Omental fat pad (tissue), 4 donors: ENCODE measurements around the gene GPR27. TPM values are rescaled to one million over a fixed set of nuclear protein-coding genes. Genes with fewer than 3 reads are reported as not detected.

ENCODE experiments used
- ATAC-seq: fragments of 150-250 bp; one replicate; pipeline ENCODE4 v1.9.1; 2016; ENCODE audit warnings: mild to moderate bottlenecking, moderate library complexity; ENCODE audit not compliant: low FRiP score
- DNase-seq: peaks from one replicate; pipeline ENCODE4 v3.0.0-alpha.2; 2019; ENCODE audit warnings: low spot score
- total RNA-seq, 4 donors: library from RNA; depleted of rRNA; stranded (reverse); fragments of >200 nt; gene quantifications; one replicate each; pipeline ENCODE4 v1.1.0, GENCODE V29; 2016
- TF ChIP-seq, protein P1 (sequence below), 3 donors: fragments of 450-650 bp; IDR thresholded peaks; one replicate each; pipeline ENCODE4 v1.5.1; 2016 to 2017; ENCODE audit warnings: antibody characterized with exemption in 3 of 3, mild to moderate bottlenecking in 3 of 3, moderate library complexity in 2 of 3

The GPR27 gene
- total RNA-seq, 4 donors from 2014 or later: 0.19 to 4.1 (median 0.84) TPM; not detected in 1

GRCh38 chr3:71723452-71724170 lies 30.0 kb upstream of the GPR27 start:
- TF ChIP-seq, protein P1, sequence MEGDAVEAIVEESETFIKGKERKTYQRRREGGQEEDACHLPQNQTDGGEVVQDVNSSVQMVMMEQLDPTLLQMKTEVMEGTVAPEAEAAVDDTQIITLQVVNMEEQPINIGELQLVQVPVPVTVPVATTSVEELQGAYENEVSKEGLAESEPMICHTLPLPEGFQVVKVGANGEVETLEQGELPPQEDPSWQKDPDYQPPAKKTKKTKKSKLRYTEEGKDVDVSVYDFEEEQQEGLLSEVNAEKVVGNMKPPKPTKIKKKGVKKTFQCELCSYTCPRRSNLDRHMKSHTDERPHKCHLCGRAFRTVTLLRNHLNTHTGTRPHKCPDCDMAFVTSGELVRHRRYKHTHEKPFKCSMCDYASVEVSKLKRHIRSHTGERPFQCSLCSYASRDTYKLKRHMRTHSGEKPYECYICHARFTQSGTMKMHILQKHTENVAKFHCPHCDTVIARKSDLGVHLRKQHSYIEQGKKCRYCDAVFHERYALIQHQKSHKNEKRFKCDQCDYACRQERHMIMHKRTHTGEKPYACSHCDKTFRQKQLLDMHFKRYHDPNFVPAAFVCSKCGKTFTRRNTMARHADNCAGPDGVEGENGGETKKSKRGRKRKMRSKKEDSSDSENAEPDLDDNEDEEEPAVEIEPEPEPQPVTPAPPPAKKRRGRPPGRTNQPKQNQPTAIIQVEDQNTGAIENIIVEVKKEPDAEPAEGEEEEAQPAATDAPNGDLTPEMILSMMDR (IDR thresholded peaks at IDR 0.05): no peak
- no peak for DNase-seq
- ATAC-seq: no peak

DNA sequence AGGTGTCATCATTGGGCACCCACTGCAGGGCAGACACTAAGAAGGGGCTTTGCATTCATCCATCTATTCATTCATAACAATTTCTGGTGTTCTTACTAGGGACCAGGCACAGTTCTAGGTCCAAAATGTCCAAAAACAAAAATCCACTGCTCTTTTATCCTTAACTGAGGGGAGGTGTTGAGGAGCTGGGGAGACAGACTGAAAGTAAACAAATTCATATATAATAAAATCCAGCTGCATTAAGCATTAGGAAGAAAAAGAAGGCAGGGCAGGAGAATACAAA lies 29.5 kb upstream of the GPR27 start:
- DNase-seq (no peak), ATAC-seq (no peak)
- TF ChIP-seq, protein P1 (IDR thresholded peaks at IDR 0.05): no peak

- DNase-seq: no peak
- peak; percentile 62 for ATAC-seq
- TF ChIP-seq, protein P1 (IDR thresholded peaks at IDR 0.05): no peak
These were observed 28.9 kb upstream of the GPR27 start for GRCh38 chr3:71724584-71725270.

GRCh38 chr3:71725271-71725991 lies 28.2 kb upstream of the GPR27 start, which contains the start of gene EIF4E3:
TSS of gene EIF4E3 (minus strand) at chr3:71725402. CDS start at chr3:71725367, 35 bp downstream.
- peak; percentile 75 for ATAC-seq
- DNase-seq: no peak
- TF ChIP-seq, protein P1 (IDR thresholded peaks at IDR 0.05): no peak

- TF ChIP-seq, protein P1 (IDR thresholded peaks at IDR 0.05): no peak
- ATAC-seq (no peak), DNase-seq (no peak)
These were observed 27.5 kb upstream of the GPR27 start for GRCh38 chr3:71726146-71726545.

DNA sequence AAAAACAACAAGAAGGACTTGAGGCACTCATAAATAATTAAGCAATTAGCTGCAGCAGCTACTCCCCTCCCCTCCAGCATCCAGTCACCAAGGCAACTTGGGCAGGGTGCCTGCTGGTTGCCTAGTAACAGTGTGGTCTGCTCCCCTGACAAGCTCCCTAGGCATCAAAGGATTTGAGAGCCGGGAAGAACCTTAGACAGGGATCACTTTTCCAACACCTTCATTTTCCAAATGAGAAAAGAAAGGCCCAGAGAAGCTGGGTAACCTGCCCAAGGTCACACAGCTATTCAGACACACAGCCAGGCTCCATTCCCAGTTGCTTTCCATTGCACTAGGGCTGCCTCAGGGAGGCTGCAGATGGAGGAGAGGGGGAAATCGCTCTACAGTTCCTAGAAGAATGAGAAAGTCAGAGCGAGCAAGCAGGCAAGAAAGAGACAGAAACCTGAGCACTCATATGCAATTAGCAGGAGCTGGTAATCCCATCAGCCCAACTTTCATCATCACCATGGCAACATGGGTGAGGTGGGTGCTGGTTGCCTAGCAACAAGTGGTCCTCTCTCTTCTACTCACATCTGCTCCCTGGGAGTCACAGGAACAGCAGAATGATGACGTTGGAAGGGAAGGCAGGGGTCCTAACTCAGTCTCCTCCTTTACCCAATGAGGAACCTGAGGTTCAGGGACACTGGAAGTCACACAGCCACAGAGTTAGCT lies 24.9 kb upstream of the GPR27 start:
- TF ChIP-seq, protein P1 (IDR thresholded peaks at IDR 0.05): no peak
- no peak for DNase-seq
- ATAC-seq: no peak
